ENCODE data around the gene TMEM38B.

Gene TMEM38B, protein sequence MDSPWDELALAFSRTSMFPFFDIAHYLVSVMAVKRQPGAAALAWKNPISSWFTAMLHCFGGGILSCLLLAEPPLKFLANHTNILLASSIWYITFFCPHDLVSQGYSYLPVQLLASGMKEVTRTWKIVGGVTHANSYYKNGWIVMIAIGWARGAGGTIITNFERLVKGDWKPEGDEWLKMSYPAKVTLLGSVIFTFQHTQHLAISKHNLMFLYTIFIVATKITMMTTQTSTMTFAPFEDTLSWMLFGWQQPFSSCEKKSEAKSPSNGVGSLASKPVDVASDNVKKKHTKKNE

DNA sequence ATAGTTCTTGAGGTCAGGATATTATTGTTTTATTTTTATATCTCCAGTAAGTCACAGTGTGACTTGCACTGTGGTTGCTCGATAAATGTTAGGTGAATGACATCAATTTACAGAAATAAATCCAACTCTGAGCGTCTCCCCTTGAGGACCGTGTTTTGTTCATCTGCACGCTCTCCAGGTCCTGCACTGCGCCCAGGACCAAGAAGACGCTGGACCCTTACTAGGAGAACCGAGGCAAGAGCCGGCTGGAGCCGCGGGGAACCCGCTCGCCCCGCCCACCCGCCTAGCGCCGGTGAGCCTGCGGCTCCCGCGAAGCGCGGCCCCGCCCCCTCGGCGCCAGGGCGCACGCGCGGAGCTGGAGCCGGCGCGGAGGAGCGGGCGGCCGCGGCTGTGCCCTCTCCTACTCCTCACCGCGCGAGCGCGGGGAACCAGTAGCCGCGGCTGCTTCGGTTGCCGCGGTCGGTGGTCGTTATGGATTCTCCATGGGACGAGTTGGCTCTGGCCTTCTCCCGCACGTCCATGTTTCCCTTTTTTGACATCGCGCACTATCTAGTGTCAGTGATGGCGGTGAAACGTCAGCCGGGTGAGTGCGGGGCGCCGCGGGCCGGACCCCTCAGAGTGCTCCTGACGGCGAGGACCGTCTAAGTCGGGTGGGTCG, at the start of gene TMEM38B:
Gene TMEM38B, plus strand, starts transcription at position 352 of the 658 bp plus-strand sequence. Its CDS starts 120 bp downstream, at position 472.
- DNase-seq (ENCODE audit: low read depth): peak; percentile 67

DNA sequence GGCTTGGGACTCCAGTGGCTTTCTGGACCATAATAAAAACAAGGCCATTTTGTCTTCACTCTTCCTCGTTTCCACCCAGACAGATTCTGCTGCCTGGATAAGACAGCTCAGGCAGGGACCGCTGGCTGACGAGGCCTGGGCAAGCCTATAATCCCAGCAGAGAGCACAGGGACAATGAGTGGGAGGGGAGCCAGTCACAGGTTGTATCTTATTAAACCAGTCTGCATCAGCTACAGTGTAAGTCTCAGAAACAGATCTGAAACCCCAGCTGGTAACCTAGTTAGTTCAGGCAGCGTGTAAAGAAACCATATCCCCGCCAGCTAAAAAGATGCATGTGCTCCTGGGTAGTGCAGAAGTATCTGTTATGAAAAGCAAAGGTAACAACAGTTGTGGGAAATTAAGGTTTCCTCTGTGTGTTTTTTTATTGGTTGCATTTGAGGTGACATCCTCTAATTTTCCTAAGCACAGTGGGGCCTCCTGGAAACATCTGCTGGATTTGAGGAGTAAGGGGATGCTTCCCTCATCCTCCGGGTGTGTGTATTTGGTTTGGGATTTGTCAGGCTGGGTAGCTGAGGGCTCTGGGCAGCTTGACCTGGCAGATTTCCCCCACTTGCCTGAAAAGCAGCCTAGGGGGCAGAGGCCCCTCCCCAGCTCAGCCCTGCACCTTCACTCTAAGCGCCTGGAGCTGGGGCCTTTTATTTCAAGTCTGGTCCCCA, 47.3 kb upstream of the TMEM38B start:
- no peak for DNase-seq (ENCODE audit: low read depth)

DNA sequence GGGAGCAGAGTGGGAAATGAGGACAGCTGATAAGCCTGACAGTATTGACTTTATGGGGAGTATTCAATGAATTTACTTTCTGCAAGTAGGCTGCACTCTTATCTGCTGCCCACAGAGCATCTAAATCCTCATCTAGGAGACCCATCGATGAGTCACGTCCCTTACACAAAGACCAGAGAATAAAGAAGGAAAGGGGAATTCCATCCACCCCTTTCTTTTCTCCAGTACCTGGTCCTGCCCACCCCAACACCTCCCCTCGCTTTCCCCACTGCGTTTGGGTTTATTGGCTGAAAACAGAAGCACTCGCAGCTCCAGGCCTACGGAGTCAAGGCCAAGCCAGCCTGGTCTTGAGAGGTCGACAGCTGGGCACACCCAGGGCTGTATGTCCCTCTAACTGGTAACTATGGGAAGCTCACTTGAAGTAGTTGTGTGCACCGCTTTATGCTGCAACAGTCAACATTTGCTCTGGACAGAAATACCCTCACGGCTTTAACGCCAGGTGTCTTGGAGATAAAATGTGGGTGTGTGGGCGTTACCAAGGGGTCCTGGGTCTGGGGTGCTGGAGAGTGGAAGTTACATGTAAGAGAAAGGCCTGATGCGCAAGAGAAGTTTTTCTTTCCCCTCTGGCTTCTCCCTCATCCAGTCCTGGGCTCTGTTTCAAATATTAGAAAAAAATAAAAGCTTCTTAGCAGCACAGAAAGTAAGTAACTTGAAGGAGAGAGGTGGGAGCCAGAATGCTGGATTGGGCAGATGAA, 46.6 kb upstream of the TMEM38B start:
- DNase-seq (ENCODE audit: low read depth): no peak

DNA sequence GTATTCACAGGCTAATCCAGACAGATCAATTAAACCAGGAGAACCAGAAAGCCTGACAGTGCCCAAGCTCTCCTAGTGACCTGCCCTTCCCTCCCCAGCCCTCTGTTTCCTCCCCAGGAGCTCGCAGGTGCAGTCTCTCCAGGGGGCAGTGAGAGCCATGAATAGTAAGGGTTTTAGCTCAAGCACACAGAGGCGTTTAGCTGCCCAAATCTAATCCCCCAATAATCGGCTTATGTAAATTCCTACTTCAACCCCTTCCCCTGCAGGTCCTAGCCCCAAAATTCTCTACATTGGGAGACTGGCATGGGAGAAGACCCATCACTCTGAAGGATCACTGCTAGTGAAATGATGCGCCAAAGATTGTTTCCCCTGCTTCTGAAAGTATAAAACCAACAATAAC, 42.5 kb upstream of the TMEM38B start:
- DNase-seq (ENCODE audit: low read depth): no peak

DNA sequence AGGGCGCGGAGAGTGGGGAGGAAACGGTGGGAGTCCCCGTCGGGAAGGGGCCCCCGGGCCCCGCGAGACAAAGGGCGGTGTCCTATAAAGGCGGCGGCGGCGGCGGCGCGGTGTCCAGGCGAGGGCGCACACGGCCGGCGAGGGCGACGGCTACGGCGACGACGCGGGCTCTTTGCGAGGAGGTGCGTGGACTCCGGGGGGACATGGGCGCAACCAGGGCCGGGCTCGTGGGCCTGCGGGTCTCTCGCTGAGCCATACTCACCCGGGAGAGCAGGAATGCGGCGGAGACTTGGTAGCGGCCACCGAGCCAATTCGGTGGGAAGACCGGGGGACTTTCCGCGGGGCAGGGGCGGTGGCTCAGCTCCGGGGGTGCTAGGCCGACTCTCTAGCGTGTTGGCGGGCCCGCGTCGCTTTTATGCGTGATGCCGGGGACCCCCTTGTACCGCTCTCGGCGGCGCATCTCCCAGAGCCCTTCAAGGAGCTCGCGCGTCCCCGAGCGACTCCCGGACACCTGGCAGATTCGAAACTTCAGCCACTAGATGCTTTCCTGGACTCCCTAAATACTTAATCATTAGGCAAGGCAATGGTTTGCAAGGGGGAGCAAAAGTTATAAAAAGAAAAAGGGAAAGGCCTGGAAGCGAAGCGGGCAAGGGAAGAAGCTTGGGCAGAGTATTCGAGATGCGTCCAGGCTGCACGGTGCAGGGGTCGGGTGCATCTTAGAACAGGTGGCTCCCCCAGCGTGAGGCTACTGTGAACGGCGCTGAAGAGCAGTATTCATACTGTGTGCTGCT, 38.0 kb upstream of the TMEM38B start:
- DNase-seq (ENCODE audit: low read depth): no peak

DNA sequence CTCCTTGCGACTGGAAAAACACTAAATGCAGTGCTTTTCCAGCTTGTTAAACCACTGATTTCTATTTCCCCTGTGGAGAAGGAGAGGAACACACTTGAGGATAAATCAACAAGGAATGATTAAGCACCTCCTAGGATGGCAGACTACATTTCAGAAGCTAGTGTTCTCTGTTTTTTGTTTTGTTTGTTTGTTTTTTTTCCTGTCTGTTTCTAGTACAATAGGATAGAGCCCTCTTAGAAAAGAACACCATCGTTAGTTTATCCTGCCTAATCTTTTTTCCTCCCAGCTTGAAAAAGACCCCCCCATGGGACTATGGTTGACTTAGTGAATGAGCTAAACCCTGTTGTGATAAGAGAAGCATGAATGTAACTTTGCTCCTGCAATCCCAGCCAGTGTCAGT, 36.0 kb upstream of the TMEM38B start:
- DNase-seq (ENCODE audit: low read depth): no peak

DNA sequence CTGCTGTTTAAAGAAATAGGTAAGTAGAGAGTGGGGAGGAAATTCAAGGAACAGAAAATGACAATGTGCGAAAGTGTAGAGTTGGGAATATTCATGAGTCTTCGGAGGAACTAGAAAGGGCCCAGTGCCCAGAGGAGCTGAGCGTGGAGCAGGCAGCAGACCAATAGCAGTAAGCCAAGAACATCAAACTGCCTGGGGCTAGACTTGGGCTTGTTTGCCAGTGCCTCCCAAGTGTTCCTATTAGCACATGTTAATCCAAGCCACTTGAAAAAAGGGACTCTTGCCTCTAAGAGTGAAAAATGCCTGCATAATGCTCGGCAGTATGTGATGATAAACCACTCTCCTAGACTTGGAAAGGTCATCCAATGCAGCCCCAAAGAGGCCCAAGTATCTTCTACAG, 33.3 kb upstream of the TMEM38B start:
- no peak for DNase-seq (ENCODE audit: low read depth)

DNA sequence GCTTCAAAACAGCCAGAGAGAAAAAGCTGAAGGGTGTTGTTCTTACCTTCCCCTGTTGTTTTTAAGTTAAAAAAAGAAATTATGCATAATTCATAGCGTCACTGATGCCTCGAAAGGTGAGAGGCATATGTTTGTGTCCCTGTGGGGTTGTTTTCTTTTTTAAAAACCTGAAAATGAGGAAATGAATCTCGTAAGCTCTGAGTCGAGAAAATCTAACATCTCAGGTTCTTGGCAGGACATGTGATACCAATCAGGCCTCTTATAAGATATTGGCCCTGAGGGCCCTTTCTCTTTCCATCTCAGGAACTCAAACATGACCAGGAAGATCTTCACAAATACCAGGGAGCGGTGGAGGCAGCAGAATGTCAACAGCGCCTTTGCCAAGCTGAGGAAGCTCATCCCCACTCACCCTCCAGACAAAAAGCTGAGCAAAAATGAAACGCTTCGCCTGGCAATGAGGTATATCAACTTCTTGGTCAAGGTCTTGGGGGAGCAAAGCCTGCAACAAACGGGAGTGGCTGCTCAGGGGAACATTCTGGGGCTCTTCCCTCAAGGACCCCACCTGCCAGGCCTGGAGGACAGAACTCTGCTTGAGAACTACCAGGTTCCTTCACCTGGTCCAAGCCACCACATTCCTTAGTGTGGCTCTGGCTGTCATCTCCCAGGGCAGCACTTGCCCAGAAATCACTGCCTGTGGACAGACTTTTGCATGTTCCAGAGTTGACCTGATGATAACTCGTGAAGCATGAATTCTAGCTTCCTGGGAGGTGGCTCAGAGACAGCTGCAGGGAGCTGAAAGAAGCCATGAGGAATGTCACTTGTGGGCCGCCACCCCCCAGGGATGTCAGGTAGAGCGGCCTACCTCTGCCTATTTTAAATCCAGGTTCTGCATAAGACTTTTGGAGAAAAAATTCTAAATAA, 31.9 kb upstream of the TMEM38B start, which contains the start of gene TAL2:
Gene TAL2, plus strand, starts transcription at position 274 of the 921 bp plus-strand sequence. Its CDS starts 40 bp downstream, at position 314.
- DNase-seq (ENCODE audit: low read depth): no peak

DNA sequence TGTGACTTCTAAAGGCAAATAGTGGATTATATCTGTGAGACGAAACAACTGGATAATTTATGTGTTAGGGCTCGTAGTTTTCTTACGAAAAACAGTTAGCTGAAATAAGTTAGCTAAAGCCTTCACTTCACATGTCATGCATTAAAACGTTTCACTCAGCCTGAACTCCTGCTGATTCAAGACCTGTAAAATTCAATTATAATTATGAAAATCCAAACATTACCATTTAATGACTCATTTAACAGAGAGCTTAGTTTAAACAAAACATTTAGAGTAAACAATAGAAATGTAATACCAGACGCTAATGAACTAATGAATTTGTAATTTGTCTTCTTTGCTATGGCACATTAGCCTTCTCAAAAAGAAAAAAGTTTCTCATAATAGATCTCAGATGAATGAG, 30.4 kb upstream of the TMEM38B start:
- no peak for DNase-seq (ENCODE audit: low read depth)

DNA sequence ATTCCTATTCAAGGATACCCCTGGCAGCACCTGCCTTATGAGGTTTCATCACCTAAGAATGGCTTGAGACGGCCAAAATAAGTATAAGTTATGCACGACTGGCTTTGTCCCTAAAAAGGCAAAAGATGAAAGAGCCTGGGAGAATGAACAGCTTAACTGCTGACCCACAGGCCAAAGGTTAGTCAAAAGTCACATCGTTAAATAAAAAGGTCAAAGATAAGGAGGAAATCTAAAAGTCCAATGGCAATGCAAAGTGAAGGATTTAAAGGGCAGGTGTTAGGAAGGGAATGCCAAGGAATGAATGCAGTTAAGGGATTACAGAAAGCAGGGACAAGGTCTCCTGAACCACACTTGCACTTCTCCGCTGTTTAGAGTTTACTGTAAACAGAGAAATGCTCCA, 26.5 kb upstream of the TMEM38B start:
- no peak for DNase-seq (ENCODE audit: low read depth)

DNA sequence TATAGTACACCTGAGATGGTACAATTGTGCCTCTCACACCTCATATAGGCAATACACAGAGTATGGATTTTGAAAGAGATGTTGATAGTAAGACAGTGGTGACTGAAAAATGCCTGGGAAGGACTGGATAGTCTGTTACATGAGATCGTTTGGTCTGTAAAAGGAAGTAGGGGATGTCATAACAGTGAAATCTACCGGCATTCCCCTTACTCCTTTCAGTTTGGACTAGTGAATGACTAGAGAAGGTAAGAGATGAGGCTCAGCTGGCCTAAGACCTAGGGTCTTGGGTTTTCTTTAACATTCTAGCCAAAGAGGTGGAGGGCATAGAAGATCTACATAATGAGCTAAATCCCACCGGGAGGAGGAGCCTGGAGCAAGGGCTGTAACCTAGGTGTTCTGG, 24.0 kb upstream of the TMEM38B start:
- DNase-seq (ENCODE audit: low read depth): no peak

DNA sequence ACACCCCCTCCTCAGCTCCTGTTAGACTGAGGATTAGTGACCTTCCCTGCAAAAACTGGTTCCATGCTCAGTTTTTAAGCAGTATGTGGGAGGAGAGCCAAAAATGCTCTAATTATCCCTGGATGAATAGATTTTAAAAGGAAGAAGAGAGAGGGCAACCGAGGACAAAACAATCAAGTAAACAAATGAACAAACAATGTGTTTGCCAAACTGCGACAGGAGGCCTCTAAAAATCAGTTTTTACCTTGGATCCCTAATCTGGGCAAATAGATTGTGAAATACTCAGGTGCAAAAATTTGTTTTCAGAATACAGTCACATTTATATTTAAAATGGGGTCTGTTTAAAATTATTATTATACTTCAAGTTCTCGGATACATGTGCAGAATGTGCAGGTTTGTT, 23.6 kb upstream of the TMEM38B start:
- DNase-seq (ENCODE audit: low read depth): no peak

DNA sequence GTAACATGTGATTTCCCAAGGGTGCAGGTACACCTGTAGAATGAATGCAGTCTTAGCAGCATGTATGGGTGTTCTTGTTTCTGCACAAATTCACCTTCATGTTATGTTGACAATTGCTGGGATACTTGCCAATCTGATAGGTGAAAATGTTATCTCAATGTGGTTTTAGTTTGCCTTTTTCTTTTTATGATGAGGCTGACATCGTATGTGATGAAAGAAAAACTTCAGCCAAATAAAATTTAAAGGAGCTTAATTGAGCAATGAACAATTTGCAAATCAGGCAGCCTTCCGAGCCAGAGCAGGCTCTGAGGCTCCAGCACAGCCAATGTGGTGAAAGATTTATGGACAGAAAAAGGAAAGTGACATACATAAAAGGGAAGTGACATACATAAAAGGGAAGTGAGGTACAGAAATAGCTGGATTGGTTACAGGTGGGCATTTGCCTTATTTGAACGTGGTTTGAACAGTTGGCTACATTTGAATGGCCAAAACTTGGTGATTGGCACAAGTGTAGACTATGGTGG, 21.6 kb upstream of the TMEM38B start:
- no peak for DNase-seq (ENCODE audit: low read depth)

DNA sequence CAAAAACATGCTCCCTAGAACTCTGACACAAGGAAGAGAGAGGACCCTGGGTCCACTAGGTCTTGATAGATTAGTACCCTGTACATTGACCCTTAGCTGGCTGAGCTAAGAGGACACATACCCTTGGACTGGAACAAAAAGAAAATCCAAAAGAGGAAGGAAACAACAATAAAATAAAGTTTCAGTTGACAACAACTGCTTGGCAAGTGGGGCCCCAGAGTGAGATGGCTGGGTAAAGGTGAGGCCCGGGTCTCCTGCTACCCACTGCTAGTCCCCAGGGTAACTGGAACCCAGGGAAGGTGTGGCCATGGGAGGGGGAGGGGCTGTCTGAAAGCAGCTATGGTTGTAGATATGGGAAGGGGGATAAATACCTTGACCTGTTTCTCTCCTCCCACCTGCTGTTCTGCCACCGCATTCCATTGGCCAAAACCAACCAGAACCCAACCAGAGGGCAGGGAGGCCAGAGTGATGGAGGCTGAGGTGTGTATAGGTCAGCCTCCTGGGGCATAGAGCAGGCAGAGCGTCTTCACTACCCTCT, 20.4 kb upstream of the TMEM38B start:
- no peak for DNase-seq (ENCODE audit: low read depth)

DNA sequence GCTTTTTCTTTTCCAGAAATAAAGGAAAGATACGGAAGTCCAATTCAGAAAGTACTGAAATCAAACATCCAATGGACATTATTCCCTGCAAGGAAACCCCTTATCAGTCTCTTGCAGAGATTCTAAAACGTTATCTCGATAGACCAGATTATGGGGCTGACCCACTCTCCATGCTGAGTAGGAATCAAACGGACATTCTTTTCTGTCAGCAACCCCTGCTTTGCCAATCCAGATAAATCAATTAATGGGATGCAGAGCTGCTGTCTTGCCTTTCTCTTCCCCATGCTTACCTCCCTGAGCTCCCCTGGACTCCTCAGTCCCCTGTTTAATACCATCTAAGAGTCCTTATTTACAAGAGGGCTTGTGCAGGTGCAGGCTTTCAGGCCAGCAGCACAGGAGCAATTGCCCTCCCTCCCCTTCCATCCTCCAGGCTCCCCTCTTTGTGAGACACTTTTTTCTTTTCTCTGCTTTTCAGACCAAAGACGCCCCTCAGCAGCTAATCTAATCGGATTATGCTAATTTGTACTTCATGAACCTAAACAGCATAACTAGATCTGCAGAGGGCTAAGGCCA, 17.9 kb upstream of the TMEM38B start:
- DNase-seq (ENCODE audit: low read depth): no peak

DNA sequence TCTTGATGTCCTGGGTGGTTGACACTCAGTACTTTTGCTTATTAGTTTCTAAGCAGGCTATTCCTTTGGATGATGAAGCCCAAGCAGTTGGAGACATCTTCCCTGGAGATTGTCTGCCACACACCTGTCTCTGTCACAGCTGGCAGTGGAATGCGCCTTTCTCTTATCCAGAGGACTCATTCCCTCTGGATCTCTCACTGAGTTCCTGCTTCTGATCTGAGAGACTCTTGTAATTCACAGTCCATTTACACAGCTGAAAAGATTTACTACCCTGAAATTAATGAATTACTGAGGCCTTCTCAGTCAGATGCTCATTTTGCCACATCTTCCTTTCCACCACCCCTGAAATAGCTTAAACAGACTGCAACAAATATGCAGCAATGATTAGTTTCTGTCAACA, 16.2 kb upstream of the TMEM38B start:
- DNase-seq (ENCODE audit: low read depth): no peak

DNA sequence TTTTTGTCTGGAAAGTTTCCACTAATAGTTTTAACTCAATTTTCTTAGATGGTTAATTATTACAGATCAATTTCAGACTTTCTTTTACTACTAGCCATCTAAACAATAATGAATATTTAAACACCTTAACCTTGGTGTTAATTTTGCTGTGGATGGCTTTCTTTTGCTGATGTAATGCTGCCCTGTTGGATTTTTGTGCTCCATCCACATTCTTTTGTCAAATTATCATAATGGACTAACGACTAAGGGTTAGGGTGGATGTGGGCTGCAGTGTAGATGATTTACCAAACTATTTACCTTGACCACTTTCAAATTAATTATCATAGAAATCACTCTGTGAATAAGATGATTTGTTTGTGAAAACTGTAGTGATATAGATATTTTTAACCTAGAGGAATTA, 15.6 kb upstream of the TMEM38B start:
- DNase-seq (ENCODE audit: low read depth): no peak

DNA sequence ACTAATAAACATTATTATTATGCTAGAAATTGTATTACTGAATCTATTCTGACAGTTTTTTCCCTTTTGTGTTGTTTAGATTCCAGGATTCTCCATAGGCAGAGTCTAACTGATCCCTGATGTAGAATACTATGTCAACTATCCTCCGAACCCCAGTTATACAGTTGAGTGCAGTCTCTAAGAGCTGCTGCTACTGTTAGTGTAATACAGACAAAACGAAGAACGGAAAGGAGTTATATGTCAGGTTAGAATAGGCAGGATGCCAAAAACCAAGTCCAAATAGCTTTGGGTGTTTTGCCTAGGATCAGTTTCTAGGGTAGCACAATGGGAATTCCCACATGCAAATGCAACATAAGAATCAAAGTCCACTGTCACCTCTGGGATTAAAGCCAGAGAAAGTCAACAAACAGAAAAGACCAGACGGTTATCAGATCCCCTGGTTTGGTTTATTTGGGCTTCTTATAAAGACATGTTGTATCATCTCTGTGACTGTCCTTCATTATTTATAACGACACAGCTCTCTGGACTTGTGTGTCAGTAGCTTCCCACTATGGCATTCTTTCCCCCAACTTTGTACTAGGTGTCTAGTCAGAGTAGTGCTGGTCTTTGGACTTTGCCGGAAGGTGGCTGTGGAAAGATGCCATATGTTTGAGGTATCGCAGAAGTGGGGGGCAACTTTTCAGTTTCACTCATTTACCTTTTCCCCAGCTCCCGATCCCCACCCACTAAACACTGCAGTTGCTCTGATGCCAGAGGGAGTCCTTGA, 14.9 kb upstream of the TMEM38B start:
- no peak for DNase-seq (ENCODE audit: low read depth)

DNA sequence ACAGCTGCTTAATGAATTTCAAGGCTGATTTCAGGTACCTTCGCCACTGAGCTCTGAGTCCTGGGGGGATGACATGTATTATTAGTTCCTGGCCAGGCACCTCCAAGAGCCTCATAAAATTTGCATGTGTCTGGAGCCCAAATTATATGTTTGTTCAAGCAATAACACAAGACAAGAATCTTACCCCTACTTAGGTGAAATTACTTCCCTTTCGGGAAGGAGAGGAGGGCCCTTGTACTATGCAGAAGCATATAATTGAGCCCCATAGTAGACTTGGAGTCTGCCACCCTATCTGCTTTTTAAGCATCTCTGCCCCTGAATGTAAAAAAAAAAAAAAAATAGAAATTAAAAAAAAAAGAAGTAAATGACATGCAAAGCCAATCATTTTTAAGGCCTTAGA, 13.0 kb upstream of the TMEM38B start:
- DNase-seq (ENCODE audit: low read depth): no peak
